GM21737 (cell line): ENCODE results near the gene PDK2.

ENCODE experiments used
- ATAC-seq: cut with Tn5 transposase; IDR thresholded peaks from one replicate; pipeline ENCODE4 v1.9.1; 2021; ENCODE audit warnings: mild to moderate bottlenecking, moderate library complexity; ENCODE audit not compliant: unreplicated experiment

The PDK2 gene

GRCh38 chr17:50078430-50078829 is 16.7 kb upstream of the PDK2 start:
- no peak for ATAC-seq

DNA sequence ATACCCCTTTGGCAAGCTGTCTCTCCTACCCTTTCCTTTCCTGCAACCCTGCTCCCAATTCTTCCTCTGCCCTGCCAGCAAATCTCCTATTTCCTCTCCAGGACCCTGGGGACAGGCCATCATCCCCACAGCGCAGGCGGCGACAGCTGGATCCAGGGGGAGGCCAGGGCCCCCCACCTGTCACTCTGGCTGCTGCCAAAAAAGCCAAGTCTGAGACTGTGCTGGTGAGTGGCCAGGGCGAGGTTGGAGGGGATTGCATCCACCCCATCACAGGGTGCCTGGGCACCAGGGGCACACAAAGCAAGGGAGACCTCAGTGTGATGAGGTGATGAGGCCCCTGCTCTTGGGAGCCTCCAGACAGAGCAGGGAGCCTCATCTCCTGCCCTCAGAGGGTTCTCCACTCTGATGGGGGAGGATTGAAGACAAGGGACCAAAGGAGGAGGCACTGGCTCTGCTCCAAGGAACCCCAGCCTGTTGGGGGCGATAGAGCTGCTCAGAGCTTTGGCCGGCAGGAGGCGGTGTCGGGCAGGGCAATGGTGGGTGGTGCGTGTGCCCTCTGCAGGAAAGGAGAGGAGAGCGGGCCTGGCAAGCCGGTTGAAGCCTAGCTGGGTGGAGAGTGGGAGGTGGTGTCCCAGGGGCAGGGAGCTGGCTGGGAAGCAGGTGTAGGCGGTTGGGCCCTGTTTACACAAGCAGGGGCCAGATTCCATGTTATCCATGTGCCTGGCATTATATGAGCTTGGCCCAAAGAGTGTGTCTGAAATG is 15.6 kb upstream of the PDK2 start:
- no peak for ATAC-seq

- ATAC-seq, result no peak
Measured at GRCh38 chr17:50080096-50080480, 15.1 kb upstream of the PDK2 start.

DNA sequence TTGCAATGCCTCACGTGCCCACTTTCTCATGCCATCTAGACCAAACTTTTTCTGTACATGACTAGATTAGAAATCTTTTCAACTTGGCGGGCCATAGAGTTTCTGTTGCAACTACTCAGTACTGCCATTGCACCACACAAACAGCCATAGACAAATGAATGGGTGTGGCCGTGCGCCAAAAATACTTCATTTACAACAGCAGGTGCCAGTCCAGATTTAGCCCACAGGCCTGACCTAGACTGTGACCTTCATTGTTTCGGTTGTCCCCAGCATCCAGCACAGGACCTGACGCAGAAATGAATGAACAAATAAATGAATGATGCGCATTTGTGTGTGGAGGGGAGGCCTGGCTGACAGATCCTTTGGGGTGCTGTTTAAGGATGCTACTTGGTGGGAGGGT is 14.3 kb upstream of the PDK2 start:
- no peak for ATAC-seq

- ATAC-seq, result no peak
Measured at GRCh38 chr17:50081757-50082156, 13.4 kb upstream of the PDK2 start.

- no peak for ATAC-seq
Measured at GRCh38 chr17:50087246-50087911, 7.8 kb upstream of the PDK2 start.

DNA sequence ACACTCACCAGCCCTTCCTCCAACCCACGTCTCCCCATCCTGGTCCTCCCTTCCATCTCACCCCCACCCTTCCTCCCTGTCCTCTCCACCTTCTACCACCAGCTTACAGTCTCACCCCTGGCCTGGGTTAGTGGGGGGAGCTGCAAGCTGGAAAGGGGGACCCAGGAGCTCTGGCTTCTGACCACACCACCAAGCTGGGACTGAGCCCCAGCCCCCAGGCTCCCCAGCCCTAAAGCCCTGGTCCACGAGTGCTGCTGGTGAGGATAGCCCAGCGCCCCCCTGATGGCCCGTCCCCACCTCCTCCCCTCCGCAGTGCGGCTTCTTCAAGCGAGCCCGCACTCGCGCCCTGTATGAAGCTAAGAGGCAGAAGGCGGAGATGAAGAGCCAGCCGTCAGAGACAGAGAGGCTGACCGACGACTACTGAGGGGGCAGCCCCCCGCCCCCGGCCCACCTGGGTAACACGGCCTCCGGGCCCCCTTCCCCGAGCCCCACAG is 7.2 kb upstream of the PDK2 start:
- no peak for ATAC-seq

- no peak for ATAC-seq
Measured at GRCh38 chr17:50088952-50089825, 6.0 kb upstream of the PDK2 start.

GRCh38 chr17:50090071-50090470 is 5.1 kb upstream of the PDK2 start:
- no peak for ATAC-seq

- ATAC-seq, result no peak
Measured at GRCh38 chr17:50090971-50091917, 3.9 kb upstream of the PDK2 start.

DNA sequence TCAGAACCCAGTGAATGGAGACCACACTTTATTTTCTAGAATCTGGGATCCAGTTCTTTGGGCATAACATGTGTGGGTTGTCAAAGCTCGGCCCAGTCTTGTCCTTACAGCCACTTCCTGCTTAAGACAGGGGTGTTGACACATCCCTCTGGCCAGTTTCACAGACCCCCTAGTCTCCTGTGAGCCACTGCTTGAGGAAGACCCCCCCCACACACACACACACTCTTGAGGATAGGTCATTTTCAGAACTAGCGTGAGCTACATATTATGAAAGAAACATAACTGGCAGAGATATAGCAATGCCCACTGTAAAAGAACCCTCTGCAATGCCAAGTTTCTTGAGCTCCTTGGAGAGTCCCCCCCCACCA is 3.2 kb upstream of the PDK2 start:
- ATAC-seq, result no peak

- ATAC-seq, result no peak
Measured at GRCh38 chr17:50093246-50093645, 1.9 kb upstream of the PDK2 start.

DNA sequence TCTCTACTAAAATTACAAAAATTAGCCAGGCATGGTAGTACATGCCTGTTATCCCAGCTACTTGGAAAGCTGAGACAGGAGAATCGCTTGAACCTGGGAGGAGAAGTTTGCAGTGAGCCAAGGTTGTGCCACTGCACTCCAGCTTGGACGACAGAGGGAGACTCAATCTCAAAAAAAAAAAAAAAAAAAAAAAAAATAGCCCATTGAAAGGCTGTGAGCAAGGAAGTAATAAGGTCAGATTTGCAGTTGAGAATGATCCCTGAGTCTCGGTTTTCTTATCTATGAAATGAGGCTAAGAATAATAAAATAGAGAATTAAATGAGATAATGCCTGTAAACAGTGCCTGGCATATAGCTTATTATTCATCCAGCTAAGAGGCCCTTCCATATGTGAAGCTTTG is 1.3 kb upstream of the PDK2 start:
- ATAC-seq, result no peak

DNA sequence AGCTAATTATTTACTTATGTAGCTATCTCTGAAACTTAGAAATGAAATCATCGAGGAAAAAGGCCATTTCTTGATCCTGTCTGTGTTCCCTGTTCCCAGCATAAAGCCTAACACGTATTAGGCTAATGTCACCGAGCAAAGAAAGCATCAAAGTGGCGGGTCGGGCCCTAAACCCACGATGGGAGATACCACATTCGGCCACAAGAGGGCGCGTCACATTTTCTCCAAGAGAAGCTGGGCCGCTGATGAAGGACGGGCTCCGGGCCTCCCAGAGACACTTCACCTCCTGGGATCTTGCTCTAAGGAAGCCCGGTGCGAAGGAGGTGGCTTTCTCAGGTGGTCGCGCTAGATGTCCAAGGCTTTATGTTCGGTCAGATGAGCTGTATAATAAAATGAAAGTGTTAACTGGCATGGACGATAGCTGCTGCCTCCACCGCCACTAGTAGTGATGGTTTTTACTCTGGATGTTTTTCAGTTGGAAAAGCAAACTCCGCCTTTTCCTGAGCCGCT is 853 bp upstream of the PDK2 start:
- peak; percentile 40 for ATAC-seq

DNA sequence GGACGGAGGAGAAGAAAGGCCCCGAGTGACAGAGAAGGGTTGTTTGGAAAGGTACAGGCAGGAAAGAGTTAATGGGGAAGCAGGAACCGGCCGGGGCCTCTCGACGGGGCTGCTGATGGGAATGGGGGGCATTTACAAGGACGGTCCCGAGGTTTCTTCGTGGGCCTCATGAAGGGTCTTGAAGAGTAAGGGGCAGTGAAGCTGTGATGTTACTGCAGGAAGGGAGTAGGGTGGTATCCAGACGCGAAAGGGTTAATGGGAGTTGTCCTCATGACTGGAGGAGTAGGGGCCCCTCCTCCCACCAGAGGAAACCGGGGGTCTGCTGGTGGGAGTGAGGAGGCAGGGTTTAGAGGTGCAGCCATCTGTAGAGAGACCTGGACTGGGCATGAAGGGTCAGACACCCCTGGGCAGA is 481 bp downstream of the PDK2 start:
- no peak for ATAC-seq

GRCh38 chr17:50096092-50096491 is 941 bp downstream of the PDK2 start:
- ATAC-seq, result no peak

- no peak for ATAC-seq
Measured at GRCh38 chr17:50096758-50097157, 1.6 kb downstream of the PDK2 start.

- no peak for ATAC-seq
Measured at GRCh38 chr17:50097455-50097854, 2.3 kb downstream of the PDK2 start.

- ATAC-seq, result no peak
Measured at GRCh38 chr17:50097926-50098325, 2.8 kb downstream of the PDK2 start.

GRCh38 chr17:50098583-50098982 is 3.4 kb downstream of the PDK2 start:
- ATAC-seq, result no peak
